GM21786 (cell line): ENCODE data around the gene AGPS.
A peak's percentile ranks its signal among the peaks of the same experiment; 100 is the strongest.
"Not testable (repeated sequence)": the region's sequence is repeated elsewhere in the genome, so short reads cannot be mapped to it uniquely, and the experiment has no call there.

ENCODE experiments used
- ATAC-seq: cut with Tn5 transposase; IDR thresholded peaks from one replicate; pipeline ENCODE4 v1.9.1; 2021; ENCODE audit not compliant: unreplicated experiment

The AGPS gene

GRCh38 chr2:177547772-177548171 is 155.2 kb downstream of the AGPS start:
- ATAC-seq, result no peak

GRCh38 chr2:177548636-177549035 is 156.1 kb downstream of the AGPS start:
- no peak for ATAC-seq

GRCh38 chr2:177549171-177549570 is 156.6 kb downstream of the AGPS start:
- ATAC-seq, result no peak

GRCh38 chr2:177550264-177551200 is 158.0 kb downstream of the AGPS start:
- ATAC-seq, result no peak

GRCh38 chr2:177551360-177551759 is 158.8 kb downstream of the AGPS start:
- ATAC-seq, result not testable (repeated sequence)

- ATAC-seq, result no peak
Observed at GRCh38 chr2:177551989-177552421, 159.4 kb downstream of the AGPS start.

GRCh38 chr2:177552422-177553175 is 160.0 kb downstream of the AGPS start:
- peak; percentile 94 for ATAC-seq

- ATAC-seq, result no peak
Observed at GRCh38 chr2:177553176-177553884, 160.8 kb downstream of the AGPS start.

- ATAC-seq, result no peak
Observed at GRCh38 chr2:177554365-177554764, 161.8 kb downstream of the AGPS start.

GRCh38 chr2:177556153-177556552 is 163.6 kb downstream of the AGPS start:
- no peak for ATAC-seq

GRCh38 chr2:177557794-177558193 is 165.2 kb downstream of the AGPS start:
- ATAC-seq, result no peak

GRCh38 chr2:177559638-177560037 is 167.1 kb downstream of the AGPS start:
- ATAC-seq, result no peak

- ATAC-seq, result peak; percentile 64
Observed at GRCh38 chr2:177568390-177568789, 175.8 kb downstream of the AGPS start.

- ATAC-seq, result no peak
Observed at GRCh38 chr2:177568893-177569292, 176.3 kb downstream of the AGPS start.

- no peak for ATAC-seq
Observed at GRCh38 chr2:177572236-177572671, 179.7 kb downstream of the AGPS start.

GRCh38 chr2:177573120-177573519 is 180.5 kb downstream of the AGPS start:
- ATAC-seq, result no peak

- ATAC-seq, result no peak
Observed at GRCh38 chr2:177574356-177574755, 181.8 kb downstream of the AGPS start.

GRCh38 chr2:177575358-177575757 is 182.8 kb downstream of the AGPS start:
- ATAC-seq, result no peak

- no peak for ATAC-seq
Observed at GRCh38 chr2:177577075-177577474, 184.5 kb downstream of the AGPS start.

- no peak for ATAC-seq
Observed at GRCh38 chr2:177578454-177578853, 185.9 kb downstream of the AGPS start.

- ATAC-seq, result no peak
Observed at GRCh38 chr2:177579486-177580036, 187.0 kb downstream of the AGPS start.
